GM21717 (cell line): ENCODE data around the gene DUSP1.

Experiments
- ATAC-seq: cut with Tn5 transposase; IDR thresholded peaks from one replicate; pipeline ENCODE4 v1.9.1; 2021; ENCODE audit warnings: mild to moderate bottlenecking, moderate library complexity; ENCODE audit not compliant: unreplicated experiment

Gene DUSP1

DNA sequence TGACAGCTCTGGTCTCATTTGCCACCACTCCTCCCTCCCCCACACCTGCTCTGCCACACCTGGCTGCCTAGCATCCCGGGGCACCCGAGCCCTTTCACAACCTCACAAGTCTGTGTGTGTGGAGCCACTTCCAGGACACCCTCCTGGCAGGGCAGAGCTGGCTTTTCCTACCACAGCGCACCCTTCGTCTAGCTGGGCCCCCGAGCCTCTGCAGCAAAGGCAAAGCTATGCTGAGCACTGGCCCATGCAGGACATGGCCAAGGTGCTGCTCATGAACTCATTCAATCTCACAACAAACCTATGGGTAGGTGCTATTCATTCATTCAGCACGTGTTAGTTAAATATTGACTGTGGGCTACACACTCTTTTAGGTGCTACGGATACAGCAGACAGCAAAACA is 43.4 kb downstream of the DUSP1 start:
- ATAC-seq, result no peak

DNA sequence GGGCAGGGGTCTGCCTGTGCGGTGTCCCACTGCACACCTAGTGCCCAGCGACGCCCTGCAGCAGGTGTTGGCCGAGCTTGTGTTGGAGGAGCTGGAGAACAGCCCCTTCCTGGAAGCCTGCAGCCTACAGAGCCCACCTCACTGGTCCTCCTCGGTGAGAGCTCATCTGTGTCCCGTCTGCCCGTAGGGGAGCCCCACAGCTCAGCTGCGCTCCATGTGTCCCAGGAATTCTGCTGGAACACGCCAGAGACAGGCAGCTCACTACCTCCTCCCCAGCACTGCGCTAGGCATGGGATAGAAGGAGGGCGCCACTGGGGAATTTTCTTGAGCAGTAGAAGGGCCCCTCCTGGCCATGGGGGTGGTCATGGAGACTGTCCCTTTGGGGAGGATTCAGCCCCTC is 44.0 kb downstream of the DUSP1 start:
- no peak for ATAC-seq

DNA sequence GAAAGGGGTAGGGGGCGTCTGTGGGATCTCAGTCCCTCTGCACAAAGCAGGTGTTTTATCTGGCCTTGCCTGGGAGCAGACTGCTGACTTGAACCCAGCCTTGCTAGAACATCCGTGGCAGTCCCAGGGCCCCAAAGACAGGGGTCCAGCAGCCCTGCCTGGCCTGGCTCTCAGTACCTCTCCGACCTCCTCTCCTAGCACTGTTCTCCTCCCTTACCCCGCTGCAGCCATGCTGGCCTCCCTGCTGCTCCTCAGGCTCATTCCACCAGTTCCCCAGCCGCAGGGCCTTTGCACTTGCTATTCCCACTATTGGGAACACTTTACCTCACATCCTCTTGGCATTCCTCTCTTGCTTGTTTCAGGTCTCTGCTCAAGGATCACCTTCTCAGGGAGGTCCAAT is 45.2 kb downstream of the DUSP1 start:
- no peak for ATAC-seq

- ATAC-seq, result no peak
Measured at GRCh38 chr5:172725273-172725672, 45.7 kb downstream of the DUSP1 start.

- ATAC-seq, result no peak
Measured at GRCh38 chr5:172724242-172725183, 46.5 kb downstream of the DUSP1 start.

- ATAC-seq, result no peak
Measured at GRCh38 chr5:172723508-172723907, 47.5 kb downstream of the DUSP1 start.

GRCh38 chr5:172722327-172722815 is 48.6 kb downstream of the DUSP1 start:
- no peak for ATAC-seq

DNA sequence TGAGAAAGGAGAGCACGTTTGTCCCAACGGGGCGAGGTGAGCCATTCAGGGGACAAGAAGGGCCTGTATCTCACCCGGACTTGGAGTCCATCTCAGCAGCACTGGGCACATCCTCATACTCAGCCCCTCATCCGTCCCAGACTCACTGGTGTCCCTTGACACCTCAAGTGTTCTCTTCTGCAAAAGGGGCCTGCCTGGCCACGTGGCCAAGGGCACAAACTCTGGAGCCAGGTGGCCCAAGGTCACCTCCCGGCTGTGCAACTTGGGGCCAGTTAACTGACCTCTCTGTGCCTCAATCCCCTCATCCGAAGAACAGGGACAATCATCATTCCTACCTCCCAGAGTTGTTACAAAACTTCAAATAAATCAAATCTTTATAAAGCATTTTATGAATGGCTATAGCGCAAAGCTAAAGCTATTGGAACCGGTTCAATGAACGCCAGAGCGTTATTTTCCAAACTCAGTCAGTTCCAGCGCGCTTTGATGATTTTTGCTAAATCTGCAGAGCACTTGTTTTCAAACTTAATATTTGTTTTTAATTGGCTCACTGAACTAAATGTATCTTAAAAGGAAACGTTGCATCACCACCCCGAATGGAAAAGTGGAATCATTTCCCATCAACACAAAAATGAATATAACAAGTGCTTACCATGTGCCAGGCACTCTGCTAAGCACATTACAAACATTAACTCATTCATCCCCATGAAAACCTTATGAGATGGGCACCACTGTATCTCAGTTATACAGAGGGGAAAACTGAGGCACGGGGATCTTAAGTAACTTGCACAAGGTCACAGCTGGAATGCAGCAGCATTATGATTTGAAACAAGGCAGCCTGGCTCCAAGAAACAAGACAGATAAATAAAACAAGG is 49.3 kb downstream of the DUSP1 start:
- ATAC-seq, result no peak

DNA sequence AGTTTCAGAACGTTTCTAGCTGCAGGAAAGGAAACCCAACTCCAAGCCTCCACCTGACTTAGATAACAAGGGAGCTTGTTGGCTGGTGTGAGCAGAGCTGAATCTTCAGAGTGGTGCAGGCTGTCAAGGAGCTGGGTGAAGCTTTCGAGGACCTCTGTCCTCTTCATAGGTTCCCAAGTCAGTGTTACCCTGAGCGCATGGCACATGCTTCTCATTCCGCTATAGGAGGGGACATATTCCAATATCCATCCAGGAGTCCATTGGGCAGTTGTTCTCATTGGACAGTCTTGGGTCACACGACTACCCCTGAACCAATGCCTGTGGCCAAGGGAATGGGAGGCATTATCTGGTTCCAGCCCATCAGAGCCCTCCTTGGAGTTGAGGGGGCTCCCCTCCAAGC is 50.3 kb downstream of the DUSP1 start:
- ATAC-seq, result no peak

- no peak for ATAC-seq
Measured at GRCh38 chr5:172719211-172719610, 51.8 kb downstream of the DUSP1 start.

DNA sequence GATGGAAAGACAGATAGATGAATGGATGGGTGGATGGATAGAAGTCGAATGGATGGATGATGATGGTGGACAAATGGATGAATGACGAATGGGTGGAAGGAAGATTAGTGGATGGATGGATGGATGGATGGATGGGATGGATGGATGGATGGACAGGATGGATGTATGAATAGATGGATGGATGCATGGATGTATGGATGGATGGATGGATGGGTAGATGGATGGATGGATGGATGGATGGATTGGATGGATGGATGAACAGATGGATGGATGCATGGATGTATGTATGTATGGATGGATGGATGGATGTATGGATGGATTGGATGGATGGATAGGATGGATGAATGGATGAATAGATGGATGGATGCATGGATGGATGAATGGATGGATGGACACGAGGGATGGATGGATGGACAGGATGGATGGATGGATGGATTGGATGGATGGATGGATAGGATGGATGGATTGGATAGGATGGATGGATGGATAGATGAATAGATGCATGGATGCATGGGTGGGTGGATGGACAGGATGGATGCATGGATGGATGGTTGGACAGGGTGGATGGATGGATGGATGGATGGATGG is 52.4 kb downstream of the DUSP1 start:
- no peak for ATAC-seq
